Adrenal gland (tissue), 5 donors: Measurements from ENCODE around the gene SMIM28.

Source experiments
- CTCF ChIP-seq, 6 experiments: fragments of 450-650 bp in 4 of 6; fragments of 200-600 bp in 2 of 6; sonication (generic) in 1 of 6; IDR thresholded peaks; 1 replicate in 5 of 6; 2 replicates in 1 of 6; pipeline versions ENCODE4 v1.5.1 to v1.8.0; 2016 to 2021; ENCODE audit warnings: antibody characterized with exemption in 6 of 6, mild to moderate bottlenecking in 2 of 6, moderate library complexity in 1 of 6
- POLR2A ChIP-seq, 2 donors: fragments of 450-650 bp; IDR thresholded peaks; one replicate each; pipeline ENCODE4 v1.6.1; 2017; ENCODE audit warnings: antibody characterized with exemption in 2 of 2, mild to moderate bottlenecking in 2 of 2, moderate library complexity in 1 of 2
- donor health status: DM: no; HTN: no; CAD: no.

DNA sequence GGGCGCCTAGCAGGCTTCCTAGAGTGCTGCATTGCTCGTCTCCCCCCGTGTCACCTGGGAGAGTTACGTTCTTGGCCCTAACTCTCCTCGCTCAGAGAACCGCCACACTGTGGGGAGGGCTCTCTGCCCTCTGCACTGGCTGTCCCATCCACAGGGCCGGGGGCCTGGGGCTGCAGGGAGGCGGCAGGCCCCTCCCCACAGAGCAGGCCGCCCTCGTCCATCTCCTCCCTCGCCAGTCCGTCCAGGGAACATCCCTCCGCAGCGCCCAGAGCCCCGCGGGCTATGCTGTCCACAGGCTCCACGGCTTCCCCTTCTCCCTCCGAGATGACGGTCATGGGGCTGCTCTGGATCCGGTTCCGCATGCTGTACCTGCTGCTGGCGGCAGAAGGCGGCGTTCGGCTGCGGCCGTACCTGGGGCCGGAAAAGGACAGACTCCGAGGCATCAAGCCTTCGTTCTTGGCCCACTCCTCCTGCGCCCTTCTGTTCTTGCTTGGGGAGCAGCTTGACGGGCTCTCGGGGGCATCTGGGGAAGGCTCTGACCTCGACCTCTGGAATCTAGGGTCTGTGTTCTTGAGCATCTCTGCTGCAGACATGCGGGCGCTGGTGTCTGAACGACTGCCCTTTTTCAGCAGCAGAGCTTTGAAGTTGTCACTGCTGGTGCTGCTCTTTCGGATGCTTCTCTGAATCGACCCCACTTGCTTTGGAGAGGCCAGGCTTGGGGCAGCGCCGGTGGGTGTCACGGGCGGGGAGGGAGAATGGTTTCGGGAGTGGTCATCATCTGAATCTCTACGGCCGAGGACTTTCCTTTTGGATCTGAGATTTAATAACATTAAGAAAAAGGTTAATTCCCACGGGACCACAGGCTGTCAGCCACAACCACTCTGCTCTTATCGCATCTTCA, 46.5 kb downstream of the SMIM28 start:
- TF ChIP-seq CTCF (IDR thresholded peaks at IDR 0.05) (no peak), POLR2A (IDR thresholded peaks at IDR 0.05) (no peak)
